ENCODE data around the gene TRIM72.

- TF ChIP-seq POLR2A (IDR thresholded peaks at IDR 0.05; ENCODE audit: low read length) (no peak), GATA1 (IDR thresholded peaks at IDR 0.05; ENCODE audit: low read depth, low read length) (no peak)
Measured at GRCh38 chr16:31269541-31269940, 55.6 kb downstream of the TRIM72 start.
